OCI-LY3 (cell line): ENCODE measurements around the gene PAPSS1.

Source experiments
- H2AFZ ChIP-seq: fragments of 200-600, 300-600 bp; shearing (Covaris generic); 2 replicates; pipeline ENCODE4 v1.6.0; 2014; ENCODE audit warnings: antibody characterized with exemption, low read depth, low read length
- H3K27ac ChIP-seq: fragments of 200-600, 300-600 bp; sonication (generic); 2 replicates; pipeline ENCODE4 v1.5.1; 2014; ENCODE audit warnings: mild to moderate bottlenecking, low read length, moderate library complexity, mixed read lengths
- H3K27me3 ChIP-seq: fragments of 200-600, 300-600 bp; sonication (generic); 2 replicates; pipeline ENCODE4 v1.6.1; 2014; ENCODE audit warnings: low read depth, low read length, mixed read lengths
- H3K36me3 ChIP-seq: fragments of 200-600, 300-600 bp; sonication (generic); replicated peaks from 2 replicates; pipeline ENCODE3; 2014; ENCODE audit warnings: low read depth, low read length, mixed read lengths
- H3K4me1 ChIP-seq: fragments of 300-600, 200-600 bp; sonication (generic); 2 replicates; pipeline ENCODE4 v1.6.1; 2014; ENCODE audit warnings: low read length, mixed read lengths
- H3K4me2 ChIP-seq: fragments of 200-600, 300-600 bp; sonication (generic); 2 replicates; pipeline ENCODE4 v1.6.1; 2014; ENCODE audit warnings: low read length, mixed read lengths
- H3K4me3 ChIP-seq: fragments of 300-600, 200-600 bp; sonication (generic); 2 replicates; pipeline ENCODE4 v1.5.1; 2014; ENCODE audit warnings: antibody characterized with exemption, mild to moderate bottlenecking, low read length, moderate library complexity
- H3K79me2 ChIP-seq: fragments of 300-600, 200-600 bp; shearing (Covaris generic); 2 replicates; pipeline ENCODE4 v1.6.1; 2014; ENCODE audit warnings: mild to moderate bottlenecking, low read length, mixed read lengths
- H3K9ac ChIP-seq: fragments of 300-600, 200-600 bp; shearing (Covaris generic); 2 replicates; pipeline ENCODE4 v1.6.0; 2014; ENCODE audit warnings: mild to moderate bottlenecking, low read length, moderate library complexity
- H3K9me3 ChIP-seq: fragments of 200-600, 300-600 bp; shearing (Covaris generic); 2 replicates; pipeline ENCODE4 v1.6.1; 2014; ENCODE audit warnings: low read length, mixed read lengths; ENCODE audit not compliant: insufficient read depth
- H4K20me1 ChIP-seq: fragments of 200-600, 300-600 bp; sonication (generic); 2 replicates; pipeline ENCODE4 v1.6.1; 2016; ENCODE audit warnings: low read length, mixed read lengths; ENCODE audit not compliant: insufficient read depth
- EZH2phosphoT487 ChIP-seq: fragments of 200-600 bp; shearing (Covaris generic); IDR thresholded peaks from 2 replicates; pipeline ENCODE4 v1.6.1; 2018; ENCODE audit warnings: antibody characterized with exemption, mixed run types, low read depth
- TF ChIP-seq, protein P1 (sequence below): fragments of 200-600, 300-600 bp; sonication (generic); IDR thresholded peaks from 2 replicates; pipeline ENCODE4 v1.5.1; 2014; ENCODE audit warnings: antibody characterized with exemption, low read length, low read depth

The PAPSS1 gene

DNA sequence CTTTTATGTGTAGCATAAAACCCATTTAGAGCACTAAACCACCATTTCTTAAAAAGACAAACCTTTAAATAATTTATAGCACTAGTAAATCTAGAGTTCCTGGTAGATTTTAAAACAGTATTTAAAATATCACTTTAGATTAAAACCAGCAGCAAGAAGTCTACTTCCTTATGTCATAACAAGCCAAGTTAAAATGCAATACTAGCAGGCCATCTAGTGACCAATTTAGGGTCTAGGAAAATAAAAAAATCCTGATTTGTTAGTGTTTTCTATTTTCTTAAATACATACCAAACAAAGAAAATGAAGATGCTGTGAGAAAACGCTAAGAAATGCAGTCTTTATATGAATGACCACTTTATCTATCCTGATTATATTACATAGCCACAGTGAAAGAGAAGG, 53.9 kb downstream of the PAPSS1 start:
- no peak overlapping the region for H3K9ac ChIP-seq
- H3K4me3 ChIP-seq, result no peak overlapping the region
- no peaks in the 10 kb centered on the region for H3K27me3 ChIP-seq
- H3K9me3 ChIP-seq, result no peaks in the 10 kb centered on the region
- no peaks in the 10 kb centered on the region for H3K79me2 ChIP-seq
- H3K36me3 ChIP-seq, result no peaks in the 10 kb centered on the region
- H3K27ac ChIP-seq, result no peak overlapping the region
- no peak for TF ChIP-seq EZH2phosphoT487
- TF ChIP-seq, protein P1, sequence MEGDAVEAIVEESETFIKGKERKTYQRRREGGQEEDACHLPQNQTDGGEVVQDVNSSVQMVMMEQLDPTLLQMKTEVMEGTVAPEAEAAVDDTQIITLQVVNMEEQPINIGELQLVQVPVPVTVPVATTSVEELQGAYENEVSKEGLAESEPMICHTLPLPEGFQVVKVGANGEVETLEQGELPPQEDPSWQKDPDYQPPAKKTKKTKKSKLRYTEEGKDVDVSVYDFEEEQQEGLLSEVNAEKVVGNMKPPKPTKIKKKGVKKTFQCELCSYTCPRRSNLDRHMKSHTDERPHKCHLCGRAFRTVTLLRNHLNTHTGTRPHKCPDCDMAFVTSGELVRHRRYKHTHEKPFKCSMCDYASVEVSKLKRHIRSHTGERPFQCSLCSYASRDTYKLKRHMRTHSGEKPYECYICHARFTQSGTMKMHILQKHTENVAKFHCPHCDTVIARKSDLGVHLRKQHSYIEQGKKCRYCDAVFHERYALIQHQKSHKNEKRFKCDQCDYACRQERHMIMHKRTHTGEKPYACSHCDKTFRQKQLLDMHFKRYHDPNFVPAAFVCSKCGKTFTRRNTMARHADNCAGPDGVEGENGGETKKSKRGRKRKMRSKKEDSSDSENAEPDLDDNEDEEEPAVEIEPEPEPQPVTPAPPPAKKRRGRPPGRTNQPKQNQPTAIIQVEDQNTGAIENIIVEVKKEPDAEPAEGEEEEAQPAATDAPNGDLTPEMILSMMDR, result peak; percentile 46
- H2AFZ ChIP-seq, result no peak overlapping the region
- H3K4me2 ChIP-seq, result no peak overlapping the region
- H4K20me1 ChIP-seq, result no peaks in the 10 kb centered on the region
- no peaks in the 10 kb centered on the region for H3K4me1 ChIP-seq

GRCh38 chr4:107665001-107665400, 55.0 kb downstream of the PAPSS1 start:
- TF ChIP-seq, protein P1, result no peak
- TF ChIP-seq EZH2phosphoT487, result no peak
- H3K27me3 ChIP-seq, result no peaks in the 10 kb centered on the region
- H2AFZ ChIP-seq, result no peak overlapping the region
- H4K20me1 ChIP-seq, result no peaks in the 10 kb centered on the region
- H3K4me1 ChIP-seq, result no peaks in the 10 kb centered on the region
- H3K36me3 ChIP-seq, result no peaks in the 10 kb centered on the region
- H3K4me3 ChIP-seq, result no peak overlapping the region
- no peaks in the 10 kb centered on the region for H3K9me3 ChIP-seq
- H3K4me2 ChIP-seq, result no peak overlapping the region
- no peaks in the 10 kb centered on the region for H3K79me2 ChIP-seq
- H3K27ac ChIP-seq, result no peak overlapping the region
- no peak overlapping the region for H3K9ac ChIP-seq

GRCh38 chr4:107658400-107659336, 61.4 kb downstream of the PAPSS1 start:
- Histone ChIP-seq H3K36me3 (peaks cover 9% of the 10 kb centered on the region), H3K9ac (no peak overlapping the region), H3K4me3 (no peak overlapping the region), H2AFZ (no peak overlapping the region), H4K20me1 (no peaks in the 10 kb centered on the region), H3K9me3 (no peaks in the 10 kb centered on the region), H3K79me2 (no peaks in the 10 kb centered on the region), H3K27me3 (no peaks in the 10 kb centered on the region), H3K4me2 (no peak overlapping the region), H3K4me1 (no peaks in the 10 kb centered on the region), H3K27ac (no peak overlapping the region)
- TF ChIP-seq EZH2phosphoT487, result no peak
- TF ChIP-seq, protein P1, result no peak

- Histone ChIP-seq H3K4me3 (no peak overlapping the region), H3K4me2 (no peak overlapping the region), H4K20me1 (no peaks in the 10 kb centered on the region), H3K9ac (no peak overlapping the region), H3K79me2 (no peaks in the 10 kb centered on the region), H3K9me3 (0 out of 2 replicates have a peak, but pooled peaks cover 9% of the 10 kb centered on the region), H3K27ac (no peak overlapping the region), H3K4me1 (peaks cover 5% of the 10 kb centered on the region; the same call in 1 of the 2 replicates), H3K27me3 (no peaks in the 10 kb centered on the region), H2AFZ (no peak overlapping the region), H3K36me3 (peaks cover 41% of the 10 kb centered on the region)
- no peak for TF ChIP-seq EZH2phosphoT487
- TF ChIP-seq, protein P1, result no peak
Measured at GRCh38 chr4:107655289-107655688, 64.7 kb downstream of the PAPSS1 start.
